HL-60 (cell line): ENCODE data around the gene MYBPC2.

Source experiments
- DNase-seq, 2 experiments: peaks; one replicate each; pipeline ENCODE4 v3.0.0-alpha.2; 2010 to 2020; ENCODE audit warnings: low read depth in 1 of 2, low spot score in 1 of 2
- H3K27ac ChIP-seq: fragments of 250-450 bp; sonication (Bioruptor Pico); replicated peaks from 2 replicates; pipeline ENCODE4 v1.5.1; 2020; ENCODE audit warnings: mild to moderate bottlenecking, moderate library complexity
- H3K27me3 ChIP-seq: fragments of 250-450 bp; sonication (Bioruptor Pico); 2 replicates; pipeline ENCODE4 v1.5.1; 2021; ENCODE audit warnings: mild to moderate bottlenecking, moderate library complexity; ENCODE audit not compliant: insufficient read depth, poor library complexity, severe bottlenecking
- H3K4me3 ChIP-seq: replicated peaks from 2 replicates; pipeline ENCODE4 v1.5.1; 2011; ENCODE audit warnings: mild to moderate bottlenecking, control low read depth, low read length; ENCODE audit not compliant: insufficient read depth
- CTCF ChIP-seq: IDR thresholded peaks from one replicate; pipeline ENCODE4 v1.5.1; 2011; ENCODE audit warnings: low read length, control low read depth, inconsistent platforms; ENCODE audit not compliant: insufficient read depth
- GABPA ChIP-seq: IDR thresholded peaks from 2 replicates; pipeline ENCODE4 v1.6.1; 2012; ENCODE audit warnings: low read depth
- POLR2AphosphoS5 ChIP-seq: IDR thresholded peaks from 2 replicates; pipeline ENCODE4 v1.6.1; 2012; ENCODE audit warnings: low read depth
- REST ChIP-seq: IDR thresholded peaks from 2 replicates; pipeline ENCODE4 v1.6.1; 2012; ENCODE audit warnings: low read depth; ENCODE audit not compliant: insufficient replicate concordance
- SPI1 ChIP-seq: IDR thresholded peaks from 2 replicates; pipeline ENCODE4 v1.6.1; 2012; ENCODE audit warnings: low read depth, mild to moderate bottlenecking, borderline replicate concordance

Gene MYBPC2

GRCh38 chr19:50479761-50480251 is 47.1 kb downstream of the MYBPC2 start:
- Histone ChIP-seq H3K27ac (no peak overlapping the region), H3K4me3 (no peak overlapping the region), H3K27me3 (no peaks in the 10 kb centered on the region)
- no peak for DNase-seq
- TF ChIP-seq CTCF, result no peak
- no peak for TF ChIP-seq SPI1
- no peak for TF ChIP-seq POLR2AphosphoS5
- TF ChIP-seq REST, result no peak
- TF ChIP-seq GABPA, result no peak

DNA sequence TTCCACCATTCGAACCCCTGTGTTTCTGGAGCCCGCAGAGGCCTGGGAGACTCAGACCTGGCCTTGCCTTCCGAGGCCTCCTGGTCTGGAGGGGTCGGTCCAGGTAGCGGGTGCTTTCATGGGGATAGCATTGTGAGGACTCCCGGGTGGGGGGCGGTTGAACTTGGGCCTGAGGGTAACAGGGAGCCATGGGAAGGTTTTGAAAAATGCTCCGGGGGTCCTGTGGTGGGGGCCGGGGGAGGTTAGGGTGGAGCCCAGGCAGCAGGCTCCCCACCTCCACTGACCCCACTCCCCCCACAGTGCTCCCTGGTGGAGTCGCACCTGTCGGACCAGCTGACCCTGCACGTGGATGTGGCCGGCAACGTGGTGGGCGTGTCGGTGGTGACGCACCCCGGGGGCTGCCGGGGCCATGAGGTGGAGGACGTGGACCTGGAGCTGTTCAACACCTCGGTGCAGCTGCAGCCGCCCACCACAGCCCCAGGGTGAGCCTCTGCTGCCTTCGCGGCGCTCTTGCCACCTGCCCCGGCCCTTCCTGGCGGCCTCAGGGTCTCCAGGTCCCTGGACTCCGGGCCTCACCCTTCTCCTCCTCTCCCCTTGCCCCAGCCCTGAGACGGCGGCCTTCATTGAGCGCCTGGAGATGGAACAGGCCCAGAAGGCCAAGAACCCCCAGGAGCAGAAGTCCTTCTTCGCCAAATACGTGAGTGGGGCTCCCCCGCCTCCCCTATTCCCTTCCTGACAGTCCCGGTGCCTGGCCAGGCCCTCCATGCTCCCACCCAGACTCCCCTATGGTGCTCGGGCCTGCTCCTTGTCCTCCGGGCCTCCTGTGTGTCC is 47.8 kb downstream of the MYBPC2 start:
- H3K4me3 ChIP-seq, result no peak overlapping the region
- DNase-seq, result no peak
- no peaks in the 10 kb centered on the region for H3K27me3 ChIP-seq
- TF ChIP-seq POLR2AphosphoS5 (no peak), REST (no peak), CTCF (no peak), GABPA (no peak), SPI1 (no peak)
- no peak overlapping the region for H3K27ac ChIP-seq

GRCh38 chr19:50481351-50482149 is 48.9 kb downstream of the MYBPC2 start:
- no peak overlapping the region for H3K4me3 ChIP-seq
- TF ChIP-seq GABPA, result no peak
- no peak overlapping the region for H3K27ac ChIP-seq
- DNase-seq, result no peak
- no peaks in the 10 kb centered on the region for H3K27me3 ChIP-seq

GRCh38 chr19:50482271-50482855 is 49.7 kb downstream of the MYBPC2 start:
- Histone ChIP-seq H3K4me3 (no peak overlapping the region), H3K27ac (no peak overlapping the region)

More at GRCh38 chr19:50482271-50482855, 49.7 kb downstream of the MYBPC2 start:
- DNase-seq, result no peak
- no peaks in the 10 kb centered on the region for H3K27me3 ChIP-seq
- TF ChIP-seq CTCF (no peak), SPI1 (no peak), GABPA (no peak), POLR2AphosphoS5 (no peak), REST (no peak)
